Ishikawa (cell line): ENCODE measurements around the gene DIAPH2.

Experiments
- EP300 ChIP-seq: IDR thresholded peaks from 2 replicates; pipeline ENCODE4 v1.6.1; 2012; ENCODE audit warnings: borderline replicate concordance
- NFIC ChIP-seq: IDR thresholded peaks from 2 replicates; pipeline ENCODE4 v1.6.1; 2012
- REST ChIP-seq: IDR thresholded peaks from 2 replicates; pipeline ENCODE4 v1.6.1; 2012; ENCODE audit warnings: low read depth, mild to moderate bottlenecking
- TCF12 ChIP-seq: IDR thresholded peaks from 2 replicates; pipeline ENCODE4 v1.6.1; 2012; ENCODE audit warnings: low read depth
- YY1 ChIP-seq: IDR thresholded peaks from 2 replicates; pipeline ENCODE4 v1.6.1; 2012; ENCODE audit warnings: low read depth
- TF ChIP-seq, protein P1 (sequence below): IDR thresholded peaks from 2 replicates; pipeline ENCODE4 v1.6.1; 2012

DNA sequence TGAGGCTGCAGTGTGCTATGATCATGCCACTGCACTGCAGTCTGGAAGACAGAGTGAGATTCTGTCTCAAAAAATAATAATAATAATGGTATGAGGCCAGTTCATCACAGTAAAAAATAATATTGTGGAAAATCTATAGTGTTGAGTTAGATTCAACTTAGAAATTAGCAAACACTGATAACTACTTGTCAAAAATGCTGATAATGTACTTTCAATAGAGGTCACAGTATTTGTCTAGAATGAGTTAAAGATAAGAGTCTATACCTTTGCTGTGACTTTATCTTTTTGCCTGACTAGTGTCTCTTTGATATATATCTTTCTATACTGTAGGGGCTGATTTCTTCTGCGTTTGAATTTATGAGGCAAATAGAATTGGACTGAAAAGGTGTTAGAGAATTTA, 629.7 kb downstream of the DIAPH2 start:
- TF ChIP-seq NFIC (no peak), YY1 (no peak), EP300 (no peak), REST (no peak), TCF12 (no peak)
- TF ChIP-seq, protein P1, sequence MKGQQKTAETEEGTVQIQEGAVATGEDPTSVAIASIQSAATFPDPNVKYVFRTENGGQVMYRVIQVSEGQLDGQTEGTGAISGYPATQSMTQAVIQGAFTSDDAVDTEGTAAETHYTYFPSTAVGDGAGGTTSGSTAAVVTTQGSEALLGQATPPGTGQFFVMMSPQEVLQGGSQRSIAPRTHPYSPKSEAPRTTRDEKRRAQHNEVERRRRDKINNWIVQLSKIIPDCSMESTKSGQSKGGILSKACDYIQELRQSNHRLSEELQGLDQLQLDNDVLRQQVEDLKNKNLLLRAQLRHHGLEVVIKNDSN, result no peak
